Suprapubic skin (tissue), 4 donors: ENCODE data around the gene CROCC2. TPM values are rescaled to one million over a fixed set of nuclear protein-coding genes. Genes with fewer than 3 reads are reported as not detected.

Experiments used
- DNase-seq, 2 donors: peaks; one replicate each; pipeline ENCODE4 v3.0.0-alpha.2; 2019; ENCODE audit warnings: low spot score in 2 of 2
- H3K27ac ChIP-seq: fragments of 200-600 bp; sonication (generic); one replicate; pipeline ENCODE4 v1.5.1; 2019
- H3K27me3 ChIP-seq: fragments of 200-600 bp; sonication (generic); one replicate; pipeline ENCODE4 v1.5.1; 2019
- H3K36me3 ChIP-seq: fragments of 200-600 bp; sonication (generic); one replicate; pipeline ENCODE4 v1.5.1; 2019
- H3K4me1 ChIP-seq: fragments of 200-600 bp; sonication (generic); one replicate; pipeline ENCODE4 v1.5.1; 2019
- H3K4me3 ChIP-seq: fragments of 200-600 bp; sonication (generic); one replicate; pipeline ENCODE4 v1.5.1; 2019; ENCODE audit warnings: mild to moderate bottlenecking
- H3K9me3 ChIP-seq: fragments of 200-600 bp; sonication (generic); one replicate; pipeline ENCODE4 v1.5.1; 2019
- EP300 ChIP-seq: sonication (generic); formaldehyde crosslinking; IDR thresholded peaks from one replicate; pipeline ENCODE4 v1.6.1; 2017; ENCODE audit warnings: antibody characterized with exemption
- POLR2A ChIP-seq, 2 donors: fragments of 450-650 bp; IDR thresholded peaks; one replicate each; pipeline ENCODE4 v1.6.1; 2017; ENCODE audit warnings: antibody characterized with exemption in 2 of 2, mild to moderate bottlenecking in 2 of 2, moderate library complexity in 2 of 2
- POLR2AphosphoS5 ChIP-seq, 3 donors: sonication (generic); formaldehyde crosslinking; IDR thresholded peaks; one replicate each; pipeline ENCODE4 v1.6.1; 2017; ENCODE audit warnings: antibody characterized with exemption in 3 of 3
- WGBS: methylation state at CpG from one replicate; pipeline ENCODE4 v1.1.5; 2018; 5-methylcytosine and 5-hydroxymethylcytosine counted together
- total RNA-seq, 4 donors: library from RNA; depleted of rRNA; stranded (reverse); fragments of >200 nt; gene quantifications; one replicate each; pipeline ENCODE4 v1.1.0, GENCODE V29; 2016
- TF ChIP-seq, protein P1 (sequence below), 2 donors: fragments of 200-600 bp in 1 of 2; fragments of 450-650 bp in 1 of 2; sonication (generic) in 1 of 2; IDR thresholded peaks; one replicate each; pipeline ENCODE4 v1.5.1; 2016 to 2019; ENCODE audit warnings: antibody characterized with exemption in 2 of 2, mild to moderate bottlenecking in 1 of 2, moderate library complexity in 1 of 2

Gene CROCC2
- total RNA-seq, 4 donors from 2014 or later = not detected

DNA sequence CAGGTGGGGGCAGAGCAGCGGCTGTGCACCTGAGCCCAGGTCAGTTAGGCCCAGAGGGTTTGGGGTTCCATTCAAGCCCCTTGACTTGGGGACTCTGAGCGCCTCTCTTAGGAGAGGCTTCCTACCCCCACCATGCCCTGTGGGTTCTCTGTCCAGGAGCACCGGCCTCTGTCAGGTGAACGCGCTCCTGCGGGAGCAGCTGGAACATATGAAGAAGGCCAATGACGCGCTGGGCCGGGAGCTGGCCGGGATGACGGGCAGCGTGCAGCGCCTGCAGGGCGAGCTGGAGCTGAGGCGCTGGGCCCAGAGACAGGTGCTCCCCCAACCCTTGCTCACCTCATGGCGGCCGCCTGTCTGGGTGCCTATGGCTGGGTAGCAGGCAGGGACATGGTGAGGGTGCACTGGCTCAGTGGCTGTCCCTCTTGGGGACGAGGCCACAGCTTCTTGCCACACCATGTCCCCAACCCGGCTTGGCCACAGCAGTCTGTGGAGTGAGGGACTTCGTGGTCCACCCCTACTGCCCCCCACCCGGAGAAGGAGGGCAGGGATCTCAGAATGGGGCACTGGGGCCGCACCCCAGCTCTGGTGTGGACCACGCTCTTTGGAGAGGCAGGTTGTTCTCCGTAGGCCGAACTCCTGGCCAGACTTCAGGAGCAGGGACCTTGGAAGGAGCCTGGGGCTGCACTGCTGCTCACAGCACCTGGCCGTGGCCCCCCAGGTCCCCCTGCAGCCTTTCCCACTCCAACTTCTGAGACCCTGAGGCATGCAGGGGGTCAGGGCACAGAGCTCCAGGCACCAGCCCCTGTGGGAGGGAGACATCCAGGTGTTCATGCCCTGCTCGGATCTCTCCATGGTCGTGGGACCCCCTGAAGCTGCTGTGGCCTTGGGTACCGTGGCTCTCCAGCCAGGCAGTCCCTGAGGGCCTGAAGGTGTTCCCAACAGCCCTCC lies 19.7 kb downstream of the CROCC2 start:
- Histone ChIP-seq H3K9me3 (no peaks in the 10 kb centered on the region), H3K4me1 (peaks cover 20% of the 10 kb centered on the region), H3K27ac (no peak overlapping the region), H3K36me3 (no peaks in the 10 kb centered on the region), H3K4me3 (no peak overlapping the region), H3K27me3 (no peaks in the 10 kb centered on the region)
- peak; percentile 54 to 70 for DNase-seq
- 64% methylated on average over 18 of the region's 29 CpGs for WGBS
- TF ChIP-seq, protein P1, sequence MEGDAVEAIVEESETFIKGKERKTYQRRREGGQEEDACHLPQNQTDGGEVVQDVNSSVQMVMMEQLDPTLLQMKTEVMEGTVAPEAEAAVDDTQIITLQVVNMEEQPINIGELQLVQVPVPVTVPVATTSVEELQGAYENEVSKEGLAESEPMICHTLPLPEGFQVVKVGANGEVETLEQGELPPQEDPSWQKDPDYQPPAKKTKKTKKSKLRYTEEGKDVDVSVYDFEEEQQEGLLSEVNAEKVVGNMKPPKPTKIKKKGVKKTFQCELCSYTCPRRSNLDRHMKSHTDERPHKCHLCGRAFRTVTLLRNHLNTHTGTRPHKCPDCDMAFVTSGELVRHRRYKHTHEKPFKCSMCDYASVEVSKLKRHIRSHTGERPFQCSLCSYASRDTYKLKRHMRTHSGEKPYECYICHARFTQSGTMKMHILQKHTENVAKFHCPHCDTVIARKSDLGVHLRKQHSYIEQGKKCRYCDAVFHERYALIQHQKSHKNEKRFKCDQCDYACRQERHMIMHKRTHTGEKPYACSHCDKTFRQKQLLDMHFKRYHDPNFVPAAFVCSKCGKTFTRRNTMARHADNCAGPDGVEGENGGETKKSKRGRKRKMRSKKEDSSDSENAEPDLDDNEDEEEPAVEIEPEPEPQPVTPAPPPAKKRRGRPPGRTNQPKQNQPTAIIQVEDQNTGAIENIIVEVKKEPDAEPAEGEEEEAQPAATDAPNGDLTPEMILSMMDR (IDR thresholded peaks at IDR 0.05) = no peak
- TF ChIP-seq EP300 (no peak), POLR2AphosphoS5 (IDR thresholded peaks at IDR 0.05) (no peak), POLR2A (IDR thresholded peaks at IDR 0.05) (no peak)

DNA sequence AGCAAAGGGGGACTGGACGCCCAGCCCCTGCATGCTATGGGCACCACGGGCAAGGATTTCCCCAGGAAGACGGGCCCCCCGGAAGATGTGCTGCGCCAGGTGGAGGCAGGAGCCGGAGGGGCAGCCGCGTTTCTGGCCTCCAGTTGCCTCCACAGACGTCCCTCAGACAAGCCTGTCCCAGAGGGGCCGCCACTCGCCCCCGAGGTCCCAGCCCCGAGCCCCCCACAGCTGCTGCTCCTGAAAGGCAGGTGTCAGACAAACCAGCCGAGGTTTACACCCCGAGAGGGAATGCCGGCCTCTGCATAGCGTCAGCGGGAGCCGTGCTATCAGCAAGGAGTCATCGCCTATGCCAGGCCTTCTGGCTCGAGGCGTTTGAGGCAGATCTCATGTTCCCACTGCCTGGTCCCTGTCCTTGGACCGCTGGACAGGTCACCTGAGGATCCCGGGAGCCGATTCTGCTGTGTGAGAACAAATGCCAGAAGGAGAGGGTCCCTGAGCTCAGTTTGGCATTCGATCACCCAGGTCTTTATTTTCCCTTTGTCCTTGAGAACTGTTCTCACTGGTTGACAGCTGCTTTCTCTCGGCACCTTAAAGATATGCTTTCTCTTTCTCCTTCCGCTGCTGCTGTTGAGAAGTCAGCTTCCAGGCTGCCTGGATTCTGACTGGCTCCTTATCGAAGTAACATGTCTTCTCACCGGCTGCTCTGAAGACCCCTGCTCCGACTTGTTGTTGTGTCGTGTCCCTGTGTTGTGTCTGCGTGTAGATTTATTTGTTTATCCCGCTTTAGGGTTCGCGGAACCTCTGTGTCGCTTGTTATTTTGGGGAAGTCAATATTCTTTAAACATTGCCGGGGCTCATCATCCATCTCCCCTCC lies 20.6 kb downstream of the CROCC2 start:
- no peak overlapping the region for H3K27ac ChIP-seq
- peak; percentile 55 to 76 for DNase-seq
- H3K4me3 ChIP-seq = no peak overlapping the region
- H3K27me3 ChIP-seq = no peaks in the 10 kb centered on the region
- H3K36me3 ChIP-seq = no peaks in the 10 kb centered on the region
- H3K9me3 ChIP-seq = no peaks in the 10 kb centered on the region
- H3K4me1 ChIP-seq = peaks cover 11% of the 10 kb centered on the region
- TF ChIP-seq, protein P1 (IDR thresholded peaks at IDR 0.05) = no peak
- TF ChIP-seq POLR2AphosphoS5 (IDR thresholded peaks at IDR 0.05) (no peak), POLR2A (IDR thresholded peaks at IDR 0.05) (no peak), EP300 (no peak)
- 54% methylated on average over 24 of the region's 38 CpGs for WGBS

DNA sequence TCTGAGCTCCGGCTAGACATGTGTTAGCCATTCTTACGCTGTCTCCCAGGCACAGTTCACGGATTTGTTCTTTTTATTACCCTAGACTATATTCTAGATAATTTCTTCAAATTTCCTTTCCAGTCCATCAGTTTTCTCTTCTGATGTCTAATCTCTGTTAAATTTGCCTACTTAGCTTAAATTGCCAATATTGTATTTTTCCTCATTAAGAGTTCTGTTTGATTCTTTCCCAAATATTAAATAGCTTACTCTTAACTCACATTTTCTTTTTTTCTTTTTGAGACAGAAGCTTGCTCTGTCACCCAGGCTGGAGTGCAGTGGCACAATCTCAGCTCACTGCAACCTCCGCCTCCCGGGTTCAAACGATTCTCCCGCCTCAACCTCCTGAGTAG lies 21.2 kb downstream of the CROCC2 start:
- Histone ChIP-seq H3K9me3 (no peaks in the 10 kb centered on the region), H3K4me3 (no peak overlapping the region), H3K36me3 (no peaks in the 10 kb centered on the region), H3K27me3 (peaks cover 3% of the 10 kb centered on the region), H3K27ac (no peak overlapping the region), H3K4me1 (peaks cover 6% of the 10 kb centered on the region)
- 86% methylated on average over 7 of the region's 7 CpGs for WGBS
- TF ChIP-seq EP300 = no peak
- TF ChIP-seq, protein P1 (IDR thresholded peaks at IDR 0.05) = no peak
- no peak for TF ChIP-seq POLR2AphosphoS5 (IDR thresholded peaks at IDR 0.05)
- TF ChIP-seq POLR2A (IDR thresholded peaks at IDR 0.05) = no peak
- DNase-seq = no peak

DNA sequence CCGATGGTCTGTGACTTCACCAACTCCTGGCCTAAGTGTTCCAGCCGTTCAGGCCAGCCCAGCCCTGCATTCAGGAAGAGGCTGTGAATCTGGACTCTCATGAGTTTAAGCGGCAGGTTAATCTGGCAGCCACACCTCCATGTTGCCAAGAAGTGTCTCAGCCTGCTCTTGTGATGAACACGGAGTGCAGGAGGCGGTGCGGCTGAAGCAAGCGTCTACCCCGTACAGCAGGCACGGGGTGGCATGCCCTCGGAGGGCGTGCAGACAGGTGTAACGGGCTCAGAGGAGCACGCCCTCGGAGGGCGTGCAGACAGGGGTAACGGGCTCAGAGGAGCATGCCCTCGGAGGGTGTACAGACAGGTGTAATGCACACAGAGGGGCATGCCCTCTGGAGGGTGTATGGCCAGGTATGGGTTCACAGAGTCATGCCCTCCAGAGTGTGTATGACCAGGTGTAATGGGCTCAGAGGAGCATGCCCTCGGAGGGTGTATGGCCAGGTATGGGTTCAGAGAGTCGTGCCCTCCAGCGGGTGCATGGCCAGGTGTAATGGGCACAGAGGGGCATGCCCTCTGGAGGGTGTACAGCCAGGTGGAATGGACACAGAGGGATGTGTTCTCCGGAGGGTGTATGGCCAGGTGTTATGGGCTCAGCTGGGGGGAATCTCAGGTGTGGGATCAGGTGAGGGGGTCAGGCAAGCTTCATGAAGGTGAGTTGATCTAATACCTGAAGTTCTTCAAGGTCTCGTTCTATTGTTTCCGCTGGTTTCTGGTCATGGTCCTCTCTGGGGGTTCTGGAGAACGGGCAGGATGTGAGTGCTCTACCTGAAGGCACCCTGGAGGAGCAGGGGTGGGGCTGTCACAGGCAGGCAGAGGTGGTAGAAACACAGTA lies 22.6 kb downstream of the CROCC2 start:
- DNase-seq = peak; percentile 32 to 60
- H3K9me3 ChIP-seq = no peaks in the 10 kb centered on the region

More for the DNA sequence above, 22.6 kb downstream of the CROCC2 start:
- Histone ChIP-seq H3K4me3 (no peak overlapping the region), H3K4me1 (no peaks in the 10 kb centered on the region), H3K27ac (no peak overlapping the region), H3K36me3 (no peaks in the 10 kb centered on the region), H3K27me3 (peaks cover 3% of the 10 kb centered on the region)
- no peak for TF ChIP-seq POLR2A (IDR thresholded peaks at IDR 0.05)
- TF ChIP-seq EP300 = no peak
- TF ChIP-seq POLR2AphosphoS5 (IDR thresholded peaks at IDR 0.05) = no peak
- TF ChIP-seq, protein P1 (IDR thresholded peaks at IDR 0.05) = no peak
- 85% methylated on average over 24 of the region's 24 CpGs for WGBS
